ENCODE data around the gene COPS6.

Gene COPS6

DNA sequence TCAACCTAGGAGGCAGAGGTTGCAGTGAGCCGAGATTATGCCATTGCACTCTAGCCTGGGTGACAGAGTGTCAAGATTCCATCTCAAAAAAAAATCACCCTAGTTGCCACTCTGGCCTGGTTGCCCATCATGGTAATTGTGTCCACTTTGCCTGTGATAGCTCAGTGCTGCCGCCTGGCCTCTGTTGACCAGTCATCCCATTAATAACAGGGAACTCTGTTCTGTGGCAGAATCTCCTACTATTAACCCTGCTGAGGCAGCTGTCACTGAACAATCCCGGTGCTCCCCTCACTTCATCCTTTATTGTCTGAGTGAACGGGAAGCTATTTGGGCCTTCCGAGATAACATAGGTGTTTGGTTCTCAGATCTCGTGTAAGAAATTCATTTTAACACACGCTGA, 21.8 kb upstream of the COPS6 start:
- no peak for FAIRE-seq
- DNase-seq (ENCODE audit: insufficient read length, low spot score) = no peak
- TF ChIP-seq POLR2A (IDR thresholded peaks at IDR 0.05; ENCODE audit: low read depth, low read length) = no peak

DNA sequence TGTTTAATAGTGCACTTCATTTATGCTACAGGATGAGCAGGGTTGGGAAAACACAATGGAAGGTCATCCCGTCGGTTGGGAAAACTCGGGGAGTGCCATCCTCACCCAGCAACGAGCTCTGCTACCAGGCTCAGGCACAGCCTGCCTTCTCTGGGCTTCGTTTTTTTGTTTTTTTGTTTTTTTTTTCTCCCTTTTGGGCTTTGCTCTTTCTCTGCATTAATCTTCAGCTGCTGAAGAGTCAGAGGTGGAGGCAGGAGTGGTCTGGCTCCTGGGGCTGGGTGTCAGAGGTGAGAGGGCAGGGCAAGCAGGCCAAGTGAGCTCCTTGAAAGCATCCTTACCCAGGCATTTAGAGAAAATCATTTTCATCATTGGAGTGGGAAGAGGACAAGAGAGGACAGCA, 18.8 kb upstream of the COPS6 start:
- no peak for TF ChIP-seq POLR2A (IDR thresholded peaks at IDR 0.05; ENCODE audit: low read depth, low read length)
- FAIRE-seq (no peak), DNase-seq (ENCODE audit: insufficient read length, low spot score) (no peak)

GRCh38 chr7:100071018-100071723, 17.6 kb upstream of the COPS6 start:
- no peak for DNase-seq (ENCODE audit: insufficient read length, low spot score)
- FAIRE-seq = no peak
- no peak for TF ChIP-seq POLR2A (IDR thresholded peaks at IDR 0.05; ENCODE audit: low read depth, low read length)

- FAIRE-seq = no peak
- TF ChIP-seq POLR2A (IDR thresholded peaks at IDR 0.05; ENCODE audit: low read depth, low read length) = no peak
- no peak for DNase-seq (ENCODE audit: insufficient read length, low spot score)
Observed at GRCh38 chr7:100072462-100072861, 16.3 kb upstream of the COPS6 start.

DNA sequence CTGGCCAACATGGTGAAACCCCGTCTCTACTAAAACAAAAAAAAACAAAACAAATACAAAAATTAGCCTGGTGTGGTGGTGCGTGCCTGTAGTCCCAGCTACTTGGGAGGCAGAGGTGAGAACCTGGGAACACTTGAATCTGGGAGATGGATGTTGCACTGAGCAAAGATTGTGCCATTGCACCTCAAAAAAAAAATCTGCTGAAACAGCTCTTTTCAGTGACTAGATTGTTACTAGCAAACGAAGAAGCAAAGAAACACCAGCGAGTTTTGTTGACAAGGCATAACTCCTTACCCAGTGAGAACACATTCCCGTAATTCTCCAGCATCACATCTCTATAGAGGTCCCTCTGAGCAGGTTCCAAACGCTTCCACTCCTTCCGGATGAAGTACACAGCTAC, 13.9 kb upstream of the COPS6 start:
- TF ChIP-seq POLR2A (IDR thresholded peaks at IDR 0.05; ENCODE audit: low read depth, low read length) = no peak
- FAIRE-seq (no peak), DNase-seq (ENCODE audit: insufficient read length, low spot score) (no peak)

- FAIRE-seq (no peak), DNase-seq (ENCODE audit: insufficient read length, low spot score) (no peak)
- no peak for TF ChIP-seq POLR2A (IDR thresholded peaks at IDR 0.05; ENCODE audit: low read depth, low read length)
Observed at GRCh38 chr7:100075418-100075817, 13.4 kb upstream of the COPS6 start.

DNA sequence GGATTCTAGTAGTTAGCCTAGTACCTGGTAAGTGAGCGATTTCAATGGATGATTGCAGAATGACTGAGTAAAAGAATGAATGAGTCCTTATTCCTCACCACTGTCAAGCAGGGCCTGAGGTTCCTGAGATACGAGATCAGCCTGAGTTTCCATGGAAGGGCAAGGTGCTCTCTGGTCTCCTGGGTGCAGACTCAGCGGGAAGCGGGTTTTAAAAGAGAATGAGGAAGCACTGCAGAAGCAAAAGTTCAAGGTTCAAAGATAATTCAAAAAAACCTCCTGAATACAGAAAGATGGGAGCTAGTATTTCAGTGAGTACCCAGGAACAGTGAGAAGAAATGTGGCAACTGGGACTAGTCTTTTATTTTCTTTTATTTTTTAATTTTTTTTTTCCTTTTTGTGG, 11.6 kb upstream of the COPS6 start:
- no peak for TF ChIP-seq POLR2A (IDR thresholded peaks at IDR 0.05; ENCODE audit: low read depth, low read length)
- FAIRE-seq = no peak
- no peak for DNase-seq (ENCODE audit: insufficient read length, low spot score)

- DNase-seq (ENCODE audit: insufficient read length, low spot score) = no peak
- TF ChIP-seq POLR2A (IDR thresholded peaks at IDR 0.05; ENCODE audit: low read depth, low read length) = no peak
- FAIRE-seq = no peak
Observed at GRCh38 chr7:100079024-100079560, 9.7 kb upstream of the COPS6 start.

DNA sequence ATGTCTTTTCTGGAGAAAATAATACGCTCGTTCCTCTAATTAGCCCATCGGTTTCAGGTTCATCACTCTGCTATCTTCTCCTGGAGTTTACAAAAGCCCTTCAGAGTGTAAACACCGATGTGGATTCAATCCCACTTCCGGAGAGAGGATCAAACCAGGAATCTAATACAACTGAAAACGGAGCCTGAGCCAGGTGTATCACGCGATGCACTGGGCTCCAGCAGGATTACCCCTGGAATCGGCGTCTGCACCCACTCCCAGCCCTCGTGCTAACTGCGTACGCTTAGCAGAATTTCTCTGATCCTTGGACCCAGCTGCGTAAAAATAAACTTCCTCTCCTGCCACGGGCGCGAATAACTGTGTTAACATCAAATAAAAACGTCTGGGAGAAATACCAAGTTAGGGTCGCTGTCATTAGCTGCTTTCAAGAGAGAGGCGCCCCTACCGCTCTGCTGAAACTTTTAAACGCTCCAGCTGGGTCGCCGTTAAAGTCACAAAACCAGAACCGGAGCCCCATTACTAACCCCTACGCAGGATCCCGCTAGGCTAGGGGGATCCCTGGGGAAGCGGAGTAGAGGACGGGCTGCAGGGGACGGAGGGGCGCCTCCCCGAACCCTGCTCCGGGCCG, 7.7 kb upstream of the COPS6 start:
- TF ChIP-seq POLR2A (IDR thresholded peaks at IDR 0.05; ENCODE audit: low read depth, low read length) = no peak
- DNase-seq (ENCODE audit: insufficient read length, low spot score) (no peak), FAIRE-seq (no peak)

DNA sequence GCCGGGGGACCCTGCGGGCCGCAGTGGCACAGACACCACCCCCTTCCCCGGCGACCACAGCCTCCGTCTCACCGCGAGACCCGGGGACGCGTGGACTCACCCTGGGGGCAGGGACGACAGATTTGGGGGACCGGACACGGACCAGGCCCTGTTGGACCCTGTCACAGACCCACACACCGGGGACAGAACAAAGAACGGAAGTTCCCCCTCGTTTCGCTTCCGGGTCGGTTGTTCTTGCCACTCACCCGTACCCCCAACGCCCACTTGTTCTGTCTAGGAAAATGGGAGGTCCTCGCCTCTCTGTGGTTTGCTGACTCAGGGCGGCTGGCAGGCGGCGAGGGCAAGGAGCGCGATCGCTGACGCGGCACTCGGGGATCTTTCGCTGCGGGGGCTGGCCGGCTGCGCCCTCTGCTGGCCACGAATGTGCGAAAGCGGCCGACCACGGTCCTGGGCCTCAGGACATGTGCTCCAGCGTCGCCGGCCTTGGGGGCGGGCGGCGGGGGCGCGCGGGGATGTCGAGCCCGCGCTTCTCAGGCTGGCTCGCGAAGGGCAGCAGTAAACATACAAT, 7.2 kb upstream of the COPS6 start, which contains the start of gene ZNF3:
Gene ZNF3 (minus strand): TSS at position 189 of the 568 bp plus-strand sequence. CDS start 4,366 bp downstream, outside the sequence.
- TF ChIP-seq POLR2A (IDR thresholded peaks at IDR 0.05; ENCODE audit: low read depth, low read length) = peak; percentile 39; the same call in 1 of the 2 replicates
- FAIRE-seq (peak; percentile 36), DNase-seq (ENCODE audit: insufficient read length, low spot score) (peak; percentile 94)

DNA sequence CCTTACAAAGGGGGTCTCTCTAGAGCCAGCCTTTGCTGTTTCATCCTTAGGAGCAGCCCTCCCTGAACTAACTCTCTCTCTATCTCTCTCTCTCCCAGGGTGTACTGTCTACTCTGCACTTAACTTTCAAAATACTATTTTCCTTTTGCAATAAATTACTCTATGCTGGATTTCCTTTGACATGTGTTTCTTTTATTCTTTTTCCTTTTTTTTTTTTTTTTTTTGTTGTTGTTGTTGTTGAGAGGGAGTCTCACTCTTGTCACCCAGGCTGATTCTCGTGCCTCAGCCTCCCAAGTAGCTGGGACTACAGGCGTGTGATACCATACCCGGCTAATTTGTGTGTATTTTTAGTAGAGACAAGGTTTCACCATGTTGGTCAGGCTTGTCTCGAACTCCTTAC, 5.8 kb upstream of the COPS6 start:
- no peak for TF ChIP-seq POLR2A (IDR thresholded peaks at IDR 0.05; ENCODE audit: low read depth, low read length)
- no peak for FAIRE-seq
- DNase-seq (ENCODE audit: insufficient read length, low spot score) = no peak

GRCh38 chr7:100085515-100085914, 3.3 kb upstream of the COPS6 start:
- no peak for DNase-seq (ENCODE audit: insufficient read length, low spot score)
- no peak for FAIRE-seq
- TF ChIP-seq POLR2A (IDR thresholded peaks at IDR 0.05; ENCODE audit: low read depth, low read length) = no peak

DNA sequence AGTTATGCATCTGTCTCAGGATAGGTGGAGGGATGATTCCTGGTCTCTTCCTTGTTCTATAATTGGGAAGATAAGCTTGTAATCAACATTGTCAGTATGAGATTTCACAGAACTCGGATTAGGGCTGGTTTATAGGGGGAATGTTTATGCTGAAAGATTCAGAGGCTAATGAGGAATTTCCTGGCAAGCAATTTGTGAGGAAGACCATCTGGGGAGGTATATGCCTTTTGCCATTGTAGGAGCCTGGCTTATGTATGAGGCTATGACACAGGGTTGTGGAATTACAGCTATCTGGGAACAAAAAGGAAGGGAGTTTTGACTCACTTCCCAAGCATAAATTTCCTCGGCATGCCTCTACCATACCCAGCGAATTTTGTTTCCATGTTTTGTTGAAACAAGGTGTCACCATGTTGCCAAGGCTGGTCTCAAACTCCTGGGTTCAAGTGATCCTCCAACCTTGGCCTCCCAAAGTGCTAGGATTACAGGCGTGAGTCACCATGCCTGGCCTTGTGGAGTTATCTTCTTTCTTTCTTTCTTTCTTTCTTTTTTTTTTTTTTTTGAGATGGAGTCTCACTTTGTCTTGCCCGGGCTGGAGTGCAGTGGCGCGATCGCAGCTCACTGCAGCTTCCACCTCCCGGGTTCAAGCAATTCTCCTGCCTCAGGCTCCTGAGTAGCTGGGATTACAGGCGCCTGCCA, 1.6 kb upstream of the COPS6 start:
- DNase-seq (ENCODE audit: insufficient read length, low spot score) = peak; percentile 61
- no peak for TF ChIP-seq POLR2A (IDR thresholded peaks at IDR 0.05; ENCODE audit: low read depth, low read length)
- peak; percentile 20 for FAIRE-seq

- TF ChIP-seq POLR2A (IDR thresholded peaks at IDR 0.05; ENCODE audit: low read depth, low read length) = no peak
- DNase-seq (ENCODE audit: insufficient read length, low spot score) (no peak), FAIRE-seq (no peak)
Observed at GRCh38 chr7:100088095-100088620, 611 bp upstream of the COPS6 start.
